ENCODE data around the gene PRAF2.

PRAF2 gene

GRCh38 chrX:49102190-49102589 lies 28.4 kb upstream of the PRAF2 start:
- no peak for DNase-seq (ENCODE audit: insufficient read length)
- no peak for TF ChIP-seq POLR2AphosphoS5 (IDR thresholded peaks at IDR 0.05; ENCODE audit: low read depth, low read length)
- FAIRE-seq = peak; percentile 62

GRCh38 chrX:49101629-49101984 lies 27.8 kb upstream of the PRAF2 start:
- FAIRE-seq (no peak), DNase-seq (ENCODE audit: insufficient read length) (no peak)
- TF ChIP-seq POLR2AphosphoS5 (IDR thresholded peaks at IDR 0.05; ENCODE audit: low read depth, low read length) (no peak), TAF1 (IDR thresholded peaks at IDR 0.05; ENCODE audit: borderline replicate concordance, low read depth, low read length) (no peak), POLR2A (IDR thresholded peaks at IDR 0.05; ENCODE audit: low read depth, low read length) (no peak)

- DNase-seq (ENCODE audit: insufficient read length) (peak; percentile 90), FAIRE-seq (peak; percentile 92)
- TF ChIP-seq TAF1 (IDR thresholded peaks at IDR 0.05; ENCODE audit: borderline replicate concordance, low read depth, low read length) (peak; percentile 23; the same call in 1 of the 2 replicates), POLR2AphosphoS5 (IDR thresholded peaks at IDR 0.05; ENCODE audit: low read depth, low read length) (no peak; the same call in 1 of the 2 replicates), POLR2A (IDR thresholded peaks at IDR 0.05; ENCODE audit: low read depth, low read length) (peak; percentile 74; the same call in 1 of the 2 replicates)
Measured at GRCh38 chrX:49100704-49101628, 27.2 kb upstream of the PRAF2 start.

GRCh38 chrX:49096419-49096818 lies 22.6 kb upstream of the PRAF2 start:
- FAIRE-seq (no peak), DNase-seq (ENCODE audit: insufficient read length) (no peak)
- TF ChIP-seq POLR2AphosphoS5 (IDR thresholded peaks at IDR 0.05; ENCODE audit: low read depth, low read length) (no peak), POLR2A (IDR thresholded peaks at IDR 0.05; ENCODE audit: low read depth, low read length) (no peak), TAF1 (IDR thresholded peaks at IDR 0.05; ENCODE audit: borderline replicate concordance, low read depth, low read length) (no peak)

- no peak for DNase-seq (ENCODE audit: insufficient read length)
- TF ChIP-seq POLR2A (IDR thresholded peaks at IDR 0.05; ENCODE audit: low read depth, low read length) = no peak
- TF ChIP-seq TAF1 (IDR thresholded peaks at IDR 0.05; ENCODE audit: borderline replicate concordance, low read depth, low read length) = no peak
- no peak for TF ChIP-seq POLR2AphosphoS5 (IDR thresholded peaks at IDR 0.05; ENCODE audit: low read depth, low read length)
- no peak for FAIRE-seq
Measured at GRCh38 chrX:49089553-49089952, 15.8 kb upstream of the PRAF2 start.

- FAIRE-seq (no peak), DNase-seq (ENCODE audit: insufficient read length) (no peak)
- TF ChIP-seq POLR2AphosphoS5 (IDR thresholded peaks at IDR 0.05; ENCODE audit: low read depth, low read length) (no peak), TAF1 (IDR thresholded peaks at IDR 0.05; ENCODE audit: borderline replicate concordance, low read depth, low read length) (no peak)
Measured at GRCh38 chrX:49082271-49082871, 8.6 kb upstream of the PRAF2 start.

- TF ChIP-seq POLR2AphosphoS5 (IDR thresholded peaks at IDR 0.05; ENCODE audit: low read depth, low read length) (0 out of 2 replicates have a peak, but pooled peaks have one; percentile 21), POLR2A (IDR thresholded peaks at IDR 0.05; ENCODE audit: low read depth, low read length) (peak; percentile 59), TAF1 (IDR thresholded peaks at IDR 0.05; ENCODE audit: borderline replicate concordance, low read depth, low read length) (no peak)
- FAIRE-seq (no peak), DNase-seq (ENCODE audit: insufficient read length) (peak; percentile 82)
Measured at GRCh38 chrX:49079489-49080428, 6.0 kb upstream of the PRAF2 start, which contains the start of gene WDR45. Gene WDR45 (minus strand): TSS chrX:49079887. CDS start chrX:49078095, 1,792 bp downstream.

GRCh38 chrX:49077941-49078340 lies 4.1 kb upstream of the PRAF2 start:
- FAIRE-seq = no peak
- no peak for DNase-seq (ENCODE audit: insufficient read length)
- no peak for TF ChIP-seq POLR2AphosphoS5 (IDR thresholded peaks at IDR 0.05; ENCODE audit: low read depth, low read length)
- TF ChIP-seq TAF1 (IDR thresholded peaks at IDR 0.05; ENCODE audit: borderline replicate concordance, low read depth, low read length) = no peak
- no peak for TF ChIP-seq POLR2A (IDR thresholded peaks at IDR 0.05; ENCODE audit: low read depth, low read length)

- DNase-seq (ENCODE audit: insufficient read length) = no peak
- TF ChIP-seq POLR2A (IDR thresholded peaks at IDR 0.05; ENCODE audit: low read depth, low read length) = no peak
- no peak for TF ChIP-seq POLR2AphosphoS5 (IDR thresholded peaks at IDR 0.05; ENCODE audit: low read depth, low read length)
- no peak for TF ChIP-seq TAF1 (IDR thresholded peaks at IDR 0.05; ENCODE audit: borderline replicate concordance, low read depth, low read length)
- FAIRE-seq = no peak
Measured at GRCh38 chrX:49075347-49075746, 1.5 kb upstream of the PRAF2 start.

GRCh38 chrX:49072712-49073095 lies 1.1 kb downstream of the PRAF2 start:
- DNase-seq (ENCODE audit: insufficient read length) (no peak), FAIRE-seq (no peak)
- TF ChIP-seq POLR2AphosphoS5 (IDR thresholded peaks at IDR 0.05; ENCODE audit: low read depth, low read length) (no peak), POLR2A (IDR thresholded peaks at IDR 0.05; ENCODE audit: low read depth, low read length) (no peak), TAF1 (IDR thresholded peaks at IDR 0.05; ENCODE audit: borderline replicate concordance, low read depth, low read length) (no peak)
